ENCODE results near the gene PTX3.

GRCh38 chr3:157475921-157476414 lies 39.3 kb downstream of the PTX3 start:
- TF ChIP-seq CTCF (IDR thresholded peaks at IDR 0.05), result no peak
- no peak for TF ChIP-seq POLR2A (IDR thresholded peaks at IDR 0.05)
